ENCODE data around the gene IFT43.

The IFT43 gene
- 9.8 to 11.9 reads per million in 2 donors for total RNA-seq

GRCh38 chr14:75985618-75986438, at the start of gene IFT43:
TSS of gene IFT43 (plus strand) at chr14:75985763. CDS start at chr14:75985787, 24 bp downstream.
- DNase-seq, result peak; percentile 75

DNA sequence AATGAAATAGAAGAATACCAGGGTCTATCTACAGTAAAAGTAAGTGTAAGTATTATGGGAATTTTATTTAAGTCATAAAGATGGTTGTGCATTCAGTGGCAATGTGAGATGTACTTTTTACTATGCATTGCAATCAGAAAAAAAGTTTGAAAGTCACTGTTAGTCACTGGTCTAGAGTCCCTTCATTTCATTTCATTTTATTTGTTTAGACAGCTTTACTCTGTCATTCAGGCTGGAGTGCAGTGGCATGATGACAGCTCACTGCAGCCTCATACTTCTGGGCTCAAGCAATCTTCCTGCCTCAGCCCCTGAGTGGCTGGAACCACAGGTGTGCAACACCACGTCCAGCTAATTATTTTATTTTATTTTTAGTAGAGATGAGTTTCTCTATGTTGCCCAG, 46.4 kb upstream of the IFT43 start:
- DNase-seq, result no peak

DNA sequence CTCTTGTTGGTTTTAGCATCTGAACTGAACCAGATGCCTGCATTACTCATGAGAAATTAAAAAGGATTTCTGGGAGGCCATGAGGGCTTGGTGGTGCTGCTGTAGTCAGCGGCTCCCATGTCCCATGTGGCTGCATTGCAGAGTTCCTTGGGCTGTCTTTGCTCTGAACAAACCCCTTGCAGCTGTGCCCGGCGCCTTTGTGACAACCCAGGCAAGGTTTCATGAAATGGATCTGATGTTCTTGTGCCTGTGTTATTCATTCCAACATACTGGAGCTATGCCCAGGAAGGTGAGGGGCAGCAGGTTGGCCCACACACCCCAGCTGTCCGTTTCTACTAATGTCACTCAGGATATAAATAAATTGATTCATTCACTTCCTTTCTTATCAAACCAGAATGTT, 44.5 kb upstream of the IFT43 start:
- no peak for DNase-seq

DNA sequence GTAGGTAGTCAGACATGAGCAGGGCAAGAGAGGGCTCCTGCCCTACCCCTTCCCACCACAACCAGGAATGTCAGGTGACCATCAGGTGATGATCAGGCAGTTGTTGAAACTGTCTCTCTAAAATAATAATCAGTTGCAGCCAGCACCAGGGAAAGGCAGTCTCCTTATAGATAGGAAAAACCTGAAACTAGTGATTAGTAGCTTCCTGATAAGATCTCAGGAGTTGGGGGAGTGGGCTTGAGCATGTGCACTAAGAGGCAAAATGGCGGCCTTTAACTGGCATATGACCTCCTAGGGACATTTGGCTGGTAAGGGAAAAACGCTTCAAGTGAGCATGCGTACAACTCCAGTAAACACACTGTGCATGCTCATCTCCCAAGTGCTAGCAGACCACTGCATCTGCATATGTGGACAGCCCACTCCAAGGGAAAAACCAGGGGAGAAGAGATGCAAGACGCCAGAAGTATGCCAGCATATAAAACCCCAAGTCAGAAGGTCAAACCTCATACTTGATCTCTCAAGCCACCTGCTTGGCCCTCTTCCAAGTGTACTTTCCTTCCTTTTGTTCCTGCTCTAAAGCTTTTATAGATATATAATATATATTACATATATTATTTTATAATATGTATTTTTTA, 40.8 kb upstream of the IFT43 start:
- no peak for DNase-seq

GRCh38 chr14:75946785-75947184, 38.8 kb upstream of the IFT43 start:
- DNase-seq, result no peak

DNA sequence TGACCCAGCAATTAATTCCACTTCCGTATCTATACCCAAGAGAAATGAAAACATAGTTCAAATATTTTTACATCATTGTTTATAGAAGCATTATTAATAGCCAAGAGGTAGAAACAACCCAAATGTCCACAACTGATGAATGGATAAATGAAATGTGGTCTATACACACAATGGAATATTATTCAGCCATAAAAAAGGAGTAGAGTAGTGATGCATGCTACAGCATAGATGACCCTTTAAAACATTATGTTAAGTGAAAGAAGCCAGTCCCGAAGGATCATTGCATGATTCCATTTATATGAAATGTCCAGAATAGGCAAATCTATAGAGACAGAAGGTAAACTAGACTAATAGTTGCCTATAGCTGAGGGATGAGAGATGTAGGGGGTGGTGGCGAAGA, 33.1 kb upstream of the IFT43 start:
- no peak for DNase-seq

DNA sequence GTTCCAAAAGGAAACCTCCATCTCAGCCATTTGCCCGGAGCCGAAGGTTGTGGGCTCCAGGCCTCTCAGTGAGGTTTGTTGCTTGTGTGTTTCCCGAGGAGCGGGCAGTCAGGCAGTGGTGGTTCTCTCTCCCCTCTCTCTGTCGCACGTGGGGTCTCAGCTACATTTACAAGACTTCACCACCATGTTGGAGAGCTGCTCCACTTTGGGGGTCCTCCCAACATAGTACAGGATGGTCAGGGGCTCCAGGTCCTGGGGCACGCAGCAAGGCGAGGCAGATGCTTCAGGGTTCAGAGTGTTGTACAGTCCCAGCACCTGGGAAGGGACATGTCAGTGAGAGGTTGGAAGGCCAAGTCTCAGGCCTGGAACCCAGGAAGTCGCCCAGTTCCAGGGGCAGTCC, 26.5 kb upstream of the IFT43 start:
- no peak for DNase-seq

GRCh38 chr14:75960231-75960630, 25.3 kb upstream of the IFT43 start:
- no peak for DNase-seq

- no peak for DNase-seq
These were observed 23.9 kb upstream of the IFT43 start for GRCh38 chr14:75961662-75962061.

DNA sequence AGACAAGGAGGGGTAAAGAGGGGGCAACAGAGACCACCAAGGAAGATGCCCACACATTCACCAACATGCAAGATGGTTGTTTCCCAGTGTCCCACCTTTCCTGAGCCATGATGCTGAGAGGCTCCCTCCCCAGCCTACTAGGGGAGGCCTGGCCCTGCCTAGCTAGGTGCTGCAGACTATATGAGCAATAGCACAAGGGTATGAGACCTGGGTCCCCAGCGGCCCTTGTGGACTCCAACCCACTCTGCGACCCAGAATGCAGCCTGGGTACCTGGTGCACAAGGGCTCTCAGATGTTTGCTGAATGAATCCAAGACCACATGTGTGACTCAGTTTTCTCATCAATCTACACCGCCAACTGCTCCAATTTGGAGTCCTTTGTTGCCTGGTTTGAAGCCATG, 17.7 kb upstream of the IFT43 start:
- DNase-seq, result no peak

DNA sequence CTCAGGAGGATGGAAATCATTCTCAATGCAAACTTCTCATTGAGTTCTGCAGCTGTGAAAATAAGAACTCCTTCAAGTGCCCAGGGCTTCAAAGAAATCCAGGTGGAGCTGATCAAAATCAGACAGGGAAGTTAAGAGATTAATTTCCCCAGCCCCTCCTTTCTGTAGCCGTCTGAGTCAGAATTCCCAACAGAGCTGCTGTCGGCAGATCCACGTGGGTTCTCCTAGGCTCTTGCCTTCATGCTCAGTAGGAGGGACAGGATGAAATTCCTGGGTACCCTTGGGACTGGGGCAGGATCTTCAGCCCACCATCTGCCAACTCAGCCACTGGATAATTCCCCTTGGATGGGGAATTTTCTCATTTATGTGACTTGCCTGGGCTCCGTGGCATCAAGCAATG, 17.1 kb upstream of the IFT43 start:
- no peak for DNase-seq

GRCh38 chr14:75969126-75969525, 16.4 kb upstream of the IFT43 start:
- no peak for DNase-seq

DNA sequence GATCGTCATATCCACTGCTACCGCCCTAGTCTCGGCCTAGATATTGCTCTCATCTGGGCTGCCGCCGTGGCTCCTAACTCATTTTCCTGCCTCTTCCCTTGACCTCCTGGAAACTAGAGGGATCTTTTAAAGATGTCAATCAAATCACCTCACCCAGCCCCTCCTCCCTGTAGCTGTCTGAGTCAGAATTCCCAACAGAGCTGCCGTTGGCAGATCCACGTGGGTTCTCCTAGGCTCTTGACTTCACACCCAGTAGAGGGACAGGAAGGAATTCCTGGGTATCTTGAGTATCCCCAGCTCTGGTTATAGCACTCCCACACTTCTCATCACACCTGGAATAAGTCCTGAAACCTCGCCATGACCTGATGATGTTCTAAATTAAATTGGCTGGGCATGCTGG, 15.7 kb upstream of the IFT43 start:
- no peak for DNase-seq

GRCh38 chr14:75970989-75971388, 14.6 kb upstream of the IFT43 start:
- DNase-seq, result no peak

DNA sequence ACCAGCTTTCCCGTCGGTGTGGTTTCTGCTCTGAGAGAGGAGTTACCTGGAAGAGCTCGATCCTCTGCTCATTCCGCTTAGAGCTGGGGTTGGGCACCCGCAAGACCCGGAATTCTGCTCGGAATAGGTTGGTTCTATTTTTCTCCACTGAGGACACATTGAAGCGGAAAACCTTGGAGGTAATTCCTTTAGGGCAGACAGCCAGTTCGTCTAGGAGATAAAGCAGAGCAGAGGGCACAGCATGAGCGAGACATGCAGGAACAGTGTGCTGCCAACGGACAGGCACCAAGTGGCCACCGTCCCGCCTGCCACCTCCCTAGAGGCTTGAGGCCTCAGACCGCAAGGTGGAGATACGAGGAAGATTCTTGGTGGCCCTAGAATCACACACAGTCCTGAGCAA, 14.1 kb upstream of the IFT43 start:
- DNase-seq, result no peak

GRCh38 chr14:75972801-75973421, 12.7 kb upstream of the IFT43 start:
- no peak for DNase-seq

DNA sequence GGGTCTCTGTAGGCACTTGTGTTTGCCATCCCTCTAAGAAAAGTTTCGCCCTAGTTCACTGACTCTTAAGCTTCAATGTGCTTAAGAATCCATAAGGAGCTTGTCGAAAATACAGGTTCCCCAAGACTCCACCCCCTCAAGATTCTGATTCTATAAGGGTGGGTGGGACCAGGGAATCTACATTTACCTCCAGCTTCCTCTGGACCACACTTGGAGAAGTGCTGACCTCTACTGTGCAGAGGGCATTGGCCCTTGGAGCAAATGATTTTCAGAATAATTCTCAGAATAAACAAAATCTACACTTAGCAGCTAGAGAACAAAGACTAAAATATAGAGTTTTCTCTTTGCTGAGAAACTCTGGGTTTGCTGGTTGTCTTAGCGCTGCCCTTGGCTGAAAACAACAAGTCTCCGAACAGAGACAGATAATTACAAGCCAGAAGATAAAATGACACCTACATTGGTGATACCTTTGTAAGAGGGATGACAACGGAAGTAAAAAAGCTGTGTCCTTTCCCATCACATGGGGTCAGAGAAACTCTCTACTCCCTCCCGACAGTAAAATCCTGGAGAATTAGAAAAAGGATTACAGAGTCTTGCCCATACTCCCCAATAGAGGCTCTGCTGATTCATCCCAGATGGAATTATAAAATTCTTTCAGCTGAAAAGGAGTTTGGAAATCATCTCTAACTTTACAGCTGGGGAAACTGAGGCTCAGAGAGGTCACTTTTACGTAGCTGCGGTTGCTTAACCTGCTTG, 8.6 kb upstream of the IFT43 start:
- DNase-seq, result no peak

GRCh38 chr14:75977582-75977943, 8.0 kb upstream of the IFT43 start:
- no peak for DNase-seq

- DNase-seq, result no peak
These were observed 7.3 kb upstream of the IFT43 start for GRCh38 chr14:75978249-75978731.

DNA sequence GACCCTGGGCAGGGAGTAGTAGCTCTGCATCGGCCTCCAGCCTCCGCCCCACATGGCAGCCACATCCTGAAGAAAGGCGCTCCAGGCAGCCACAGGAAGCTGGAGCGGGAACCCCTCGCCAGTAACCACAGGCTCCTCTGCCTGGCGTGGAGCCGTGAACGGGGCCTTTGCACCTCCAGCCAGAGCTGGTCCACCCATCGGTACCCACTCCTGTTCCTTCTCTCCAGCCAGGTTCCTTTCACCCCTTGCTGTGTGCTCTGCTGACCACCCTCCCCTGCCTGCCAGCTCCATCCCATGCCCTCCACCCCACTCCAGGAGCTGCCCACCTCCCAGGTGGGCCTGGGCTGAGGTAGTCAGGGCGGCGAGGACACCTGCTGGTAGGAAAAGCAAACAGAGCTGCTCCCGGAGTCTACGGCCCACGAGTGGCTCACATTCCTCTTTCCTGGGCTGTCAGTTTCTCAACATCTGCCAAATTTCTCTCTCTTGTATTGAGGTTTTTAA, 6.4 kb upstream of the IFT43 start:
- DNase-seq, result no peak

DNA sequence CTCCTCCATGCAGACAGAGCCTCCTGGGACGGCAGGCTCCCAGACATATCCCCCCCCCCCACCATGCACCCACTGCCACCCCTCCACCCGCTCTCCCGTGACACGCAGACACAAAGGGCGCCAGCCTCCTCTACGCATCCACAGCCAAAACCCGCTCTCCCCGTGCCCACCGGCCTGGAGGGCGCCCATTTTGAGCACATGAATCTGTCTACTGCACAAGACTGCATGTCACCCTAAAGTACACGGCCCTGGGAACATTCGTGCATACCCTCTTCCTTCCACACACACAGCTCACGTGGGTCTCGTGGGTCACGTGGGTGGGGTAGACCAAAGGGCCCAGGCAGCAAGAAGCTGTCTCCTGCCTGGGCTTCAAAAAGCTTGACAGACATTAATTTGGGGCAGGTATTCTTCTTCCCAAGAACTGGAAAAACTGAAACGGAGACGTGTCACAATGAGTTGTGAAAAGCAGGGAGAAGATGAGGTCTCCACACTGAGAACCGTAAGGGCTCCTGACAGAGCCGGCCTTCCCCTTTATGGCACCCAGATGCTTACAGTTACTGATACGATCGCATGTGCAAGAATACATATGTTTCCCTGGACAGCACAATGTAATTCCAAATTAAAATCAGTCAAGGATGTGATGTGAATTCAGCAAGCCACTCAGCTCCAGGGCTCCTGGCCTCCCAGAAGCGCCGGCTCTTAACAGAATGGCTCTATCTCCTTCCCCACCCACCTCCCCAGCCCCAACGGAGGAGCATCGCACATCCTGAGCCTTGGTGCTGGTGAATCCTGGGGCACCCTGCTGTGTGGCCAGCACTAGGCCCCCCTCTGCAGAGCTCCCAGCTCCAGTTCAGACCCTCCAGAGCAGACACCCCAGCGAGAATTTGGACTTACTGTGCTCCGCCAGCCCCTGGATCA, 5.7 kb upstream of the IFT43 start:
- no peak for DNase-seq

- DNase-seq, result no peak
These were observed 4.7 kb upstream of the IFT43 start for GRCh38 chr14:75980856-75981255.

Data from activated gamma-delta T cell (primary cell).